Body of pancreas (tissue), 4 donors: ENCODE data around the gene PTPRA. TPM values are rescaled to one million over a fixed set of nuclear protein-coding genes. Genes with fewer than 3 reads are reported as not detected.

Experiments used
- ATAC-seq: fragments of 150-250 bp; one replicate; pipeline ENCODE4 v1.9.1; 2016
- DNase-seq, 4 donors: peaks; one replicate each; pipeline ENCODE4 v3.0.0-alpha.2; 2019
- H3K27ac ChIP-seq, 4 donors: fragments of 200-600 bp; sonication (generic); 1 replicate in 3 of 4; 2 replicates in 1 of 4; pipeline versions ENCODE4 v1.5.1 to v1.6.1; 2016 to 2019; ENCODE audit warnings: mild to moderate bottlenecking in 1 of 4, mixed read lengths in 1 of 4, moderate library complexity in 1 of 4
- H3K27me3 ChIP-seq, 2 donors: fragments of 200-600 bp; sonication (generic); one replicate each; pipeline ENCODE4 v1.6.0; 2016; ENCODE audit warnings: mild to moderate bottlenecking in 1 of 2
- H3K36me3 ChIP-seq, 2 donors: fragments of 200-600 bp; sonication (generic); replicated peaks in 1 of 2; 2 replicates each; pipeline ENCODE4 v1.5.1; 2016; ENCODE audit warnings: low read depth in 2 of 2; ENCODE audit not compliant: insufficient read depth in 1 of 2
- H3K4me1 ChIP-seq: fragments of 200-600 bp; sonication (generic); one replicate; pipeline ENCODE4 v1.6.0; 2016
- H3K4me3 ChIP-seq, 2 donors: fragments of 200-600 bp; sonication (generic); 1 replicate in 1 of 2; 2 replicates in 1 of 2; pipeline ENCODE4 v1.5.1; 2016 to 2019
- H3K9me3 ChIP-seq, 3 donors: fragments of 200-600 bp; sonication (generic); 1 replicate in 2 of 3; 2 replicates in 1 of 3; pipeline ENCODE4 v1.5.1; 2016
- POLR2A ChIP-seq, 3 donors: fragments of 450-650 bp; IDR thresholded peaks; one replicate each; pipeline ENCODE4 v1.6.1; 2016; ENCODE audit warnings: antibody characterized with exemption in 3 of 3, mild to moderate bottlenecking in 2 of 3
- WGBS, 2 donors: methylation state at CpG; one replicate each; pipeline ENCODE4 v1.1.5; 2017; 5-methylcytosine and 5-hydroxymethylcytosine counted together
- intact Hi-C: fragments of 100-400 bp; cut with DNase I; formaldehyde crosslinking; loops from one replicate; pipeline ENCODE4 v1.15.1; 2023
- total RNA-seq, 2 donors: library from RNA; depleted of rRNA; stranded (reverse); fragments of >200 nt; gene quantifications; one replicate each; pipeline ENCODE4 v1.1.0, GENCODE V29; 2016
- TF ChIP-seq, protein P1 (sequence below), 7 experiments: fragments of 450-650 bp in 4 of 7; fragments of 200-600 bp in 3 of 7; sonication (generic) in 3 of 7; IDR thresholded peaks; one replicate each; pipeline ENCODE4 v1.5.1; 2016 to 2019; ENCODE audit warnings: antibody characterized with exemption in 7 of 7

The PTPRA gene
- total RNA-seq, 2 donors from 2014 or later: 22.3 to 24.1 TPM

DNA sequence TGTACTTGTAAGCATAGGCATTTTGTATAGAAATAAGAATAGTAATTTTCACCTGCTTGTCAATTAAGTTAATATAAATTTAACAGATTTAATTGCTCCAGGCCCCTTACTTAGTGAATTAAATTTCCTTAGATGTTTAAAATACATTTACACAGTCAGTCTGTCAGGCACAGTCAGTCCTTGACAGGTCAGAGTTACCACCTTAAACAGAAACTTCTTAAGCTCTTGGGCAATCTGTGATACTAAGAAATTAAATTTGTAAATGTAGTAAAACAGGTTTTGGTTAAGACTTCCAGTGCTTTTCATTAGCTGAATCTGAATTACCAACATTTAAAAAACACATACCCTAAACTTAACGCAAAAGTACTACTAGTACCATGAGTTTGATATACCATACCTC, 15.9 kb downstream of the PTPRA start:
- Histone ChIP-seq H3K4me3 (no peak overlapping the region), H3K4me1 (no peaks in the 10 kb centered on the region), H3K27ac (no peak overlapping the region), H3K9me3 (no peaks in the 10 kb centered on the region), H3K27me3 (no peaks in the 10 kb centered on the region), H3K36me3 (no peaks in the 10 kb centered on the region)
- WGBS, 2 donors: 82 to 91% methylated on average over 1 of the region's 1 CpG
- TF ChIP-seq, protein P1, sequence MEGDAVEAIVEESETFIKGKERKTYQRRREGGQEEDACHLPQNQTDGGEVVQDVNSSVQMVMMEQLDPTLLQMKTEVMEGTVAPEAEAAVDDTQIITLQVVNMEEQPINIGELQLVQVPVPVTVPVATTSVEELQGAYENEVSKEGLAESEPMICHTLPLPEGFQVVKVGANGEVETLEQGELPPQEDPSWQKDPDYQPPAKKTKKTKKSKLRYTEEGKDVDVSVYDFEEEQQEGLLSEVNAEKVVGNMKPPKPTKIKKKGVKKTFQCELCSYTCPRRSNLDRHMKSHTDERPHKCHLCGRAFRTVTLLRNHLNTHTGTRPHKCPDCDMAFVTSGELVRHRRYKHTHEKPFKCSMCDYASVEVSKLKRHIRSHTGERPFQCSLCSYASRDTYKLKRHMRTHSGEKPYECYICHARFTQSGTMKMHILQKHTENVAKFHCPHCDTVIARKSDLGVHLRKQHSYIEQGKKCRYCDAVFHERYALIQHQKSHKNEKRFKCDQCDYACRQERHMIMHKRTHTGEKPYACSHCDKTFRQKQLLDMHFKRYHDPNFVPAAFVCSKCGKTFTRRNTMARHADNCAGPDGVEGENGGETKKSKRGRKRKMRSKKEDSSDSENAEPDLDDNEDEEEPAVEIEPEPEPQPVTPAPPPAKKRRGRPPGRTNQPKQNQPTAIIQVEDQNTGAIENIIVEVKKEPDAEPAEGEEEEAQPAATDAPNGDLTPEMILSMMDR (IDR thresholded peaks at IDR 0.05): no peak
- TF ChIP-seq POLR2A (IDR thresholded peaks at IDR 0.05): no peak
- intact Hi-C loops: no loop called here
- DNase-seq (no peak), ATAC-seq (no peak)

- Histone ChIP-seq H3K4me3 (no peak overlapping the region), H3K27me3 (no peaks in the 10 kb centered on the region), H3K36me3 (no peaks in the 10 kb centered on the region), H3K4me1 (no peaks in the 10 kb centered on the region), H3K27ac (no peak overlapping the region), H3K9me3 (no peaks in the 10 kb centered on the region)
- TF ChIP-seq, protein P1 (IDR thresholded peaks at IDR 0.05): no peak
- TF ChIP-seq POLR2A (IDR thresholded peaks at IDR 0.05): no peak
- intact Hi-C loops: no loop called here
- 94 to 95% methylated on average over 3 of the region's 3 CpGs for WGBS, 2 donors
- ATAC-seq: no peak
- no peak for DNase-seq
These were observed 16.5 kb downstream of the PTPRA start for GRCh38 chr20:2889797-2890196.

- ATAC-seq: no peak
- H3K9me3 ChIP-seq: no peaks in the 10 kb centered on the region
- TF ChIP-seq, protein P1 (IDR thresholded peaks at IDR 0.05): no peak
- no peak for TF ChIP-seq POLR2A (IDR thresholded peaks at IDR 0.05)
These were observed 17.5 kb downstream of the PTPRA start for GRCh38 chr20:2890742-2891141.

GRCh38 chr20:2891343-2891742, 18.1 kb downstream of the PTPRA start:
- intact Hi-C loops: no loop called here
- H3K27ac ChIP-seq: no peak overlapping the region
- H3K4me1 ChIP-seq: no peaks in the 10 kb centered on the region
- 80 to 84% methylated on average over 2 of the region's 2 CpGs for WGBS, 2 donors
- H3K27me3 ChIP-seq: no peaks in the 10 kb centered on the region
- H3K9me3 ChIP-seq: no peaks in the 10 kb centered on the region
- H3K4me3 ChIP-seq: no peak overlapping the region
- DNase-seq (no peak), ATAC-seq (no peak)
- no peak for TF ChIP-seq POLR2A (IDR thresholded peaks at IDR 0.05)
- TF ChIP-seq, protein P1 (IDR thresholded peaks at IDR 0.05): no peak
- H3K36me3 ChIP-seq: no peaks in the 10 kb centered on the region

More at GRCh38 chr20:2890742-2891141, 17.5 kb downstream of the PTPRA start:
- Histone ChIP-seq H3K36me3 (no peaks in the 10 kb centered on the region), H3K4me1 (no peaks in the 10 kb centered on the region), H3K27ac (no peak overlapping the region), H3K27me3 (no peaks in the 10 kb centered on the region), H3K4me3 (no peak overlapping the region)
- intact Hi-C loops: no loop called here
- no peak for DNase-seq
- WGBS, 2 donors: 62 to 71% methylated on average over 2 of the region's 2 CpGs

DNA sequence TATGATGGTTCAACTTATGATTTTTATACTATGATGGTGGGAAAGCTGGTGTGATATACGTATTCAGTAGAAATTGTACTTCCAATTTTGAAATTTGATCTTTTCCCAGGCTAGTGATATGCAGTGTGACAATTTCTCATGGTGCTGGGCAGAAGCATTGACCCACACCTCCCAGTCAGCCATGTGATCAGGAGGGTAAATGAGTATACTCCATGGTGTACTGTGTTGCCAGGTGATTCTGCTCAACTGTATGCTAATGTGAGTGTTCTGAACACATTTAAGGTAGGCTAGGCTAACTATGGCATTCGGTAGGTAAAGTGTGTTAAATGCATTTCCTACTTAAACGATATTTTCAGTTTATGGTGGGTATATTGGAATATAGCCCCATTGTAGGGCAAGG, 19.1 kb downstream of the PTPRA start:
- Histone ChIP-seq H3K4me1 (no peaks in the 10 kb centered on the region), H3K27ac (no peak overlapping the region), H3K9me3 (no peaks in the 10 kb centered on the region), H3K36me3 (no peaks in the 10 kb centered on the region), H3K4me3 (no peak overlapping the region), H3K27me3 (no peaks in the 10 kb centered on the region)
- no peak for DNase-seq
- TF ChIP-seq, protein P1 (IDR thresholded peaks at IDR 0.05): no peak
- TF ChIP-seq POLR2A (IDR thresholded peaks at IDR 0.05): no peak
- ATAC-seq: no peak
- intact Hi-C loops: no loop called here
- WGBS, 2 donors: 83 to 91% methylated on average over 3 of the region's 3 CpGs
